Pancreas (tissue), 10 donors: ENCODE data around the gene KRT10. TPM values are rescaled to one million over a fixed set of nuclear protein-coding genes. Genes with fewer than 3 reads are reported as not detected.

Source experiments
- ATAC-seq, 4 donors: fragments of 200-7000 bp; cut with Tn5 transposase; one replicate each; pipeline versions ENCODE4 v1.8.0 to v1.9.1; 2020; ENCODE audit warnings: mild to moderate bottlenecking in 4 of 4, moderate library complexity in 4 of 4
- DNase-seq, 6 donors: peaks; one replicate each; pipeline ENCODE4 v3.0.0-alpha.2; 2020
- FAIRE-seq: peaks from 2 replicates; lab custom pipeline; 2012; peaks lifted over from hg19 to GRCh38; lab: Jason Lieb, UNC
- H3K27ac ChIP-seq, 4 donors: fragments of 200-600 bp; sonication (generic); 1 replicate in 3 of 4; 2 replicates in 1 of 4; pipeline versions ENCODE4 v1.5.0 to v1.8.0; 2020
- H3K27me3 ChIP-seq, 4 donors: fragments of 200-600 bp; one replicate each; pipeline ENCODE4 v1.8.0; 2021
- H3K36me3 ChIP-seq, 3 donors: fragments of 200-600 bp; sonication (generic) in 1 of 3; one replicate each; pipeline versions ENCODE4 v1.5.0 to v1.8.0; 2020 to 2021
- H3K4me1 ChIP-seq, 3 donors: fragments of 200-600 bp; one replicate each; pipeline ENCODE4 v1.8.0; 2021
- H3K4me3 ChIP-seq, 4 donors: fragments of 200-600 bp; sonication (generic) in 2 of 4; one replicate each; pipeline versions ENCODE4 v1.5.0 to v1.8.0; 2020 to 2021
- H3K9me3 ChIP-seq, 4 donors: fragments of 200-600 bp; one replicate each; pipeline ENCODE4 v1.8.0; 2021
- CTCF ChIP-seq, 4 donors: fragments of 200-600 bp; sonication (generic) in 3 of 4; IDR thresholded peaks; one replicate each; pipeline versions ENCODE4 v1.5.0 to v1.8.0; 2021; ENCODE audit warnings: antibody characterized with exemption in 4 of 4
- WGBS, 2 donors: extraction: QIAGEN DNeasy Blood & Tissue Kit; methylation state at CpG; one replicate each; pipeline ENCODE4 v1.1.7; 2013; 5-methylcytosine and 5-hydroxymethylcytosine counted together
- intact Hi-C, 3 donors: fragments of 100-400 bp; cut with DNase I; formaldehyde crosslinking; loops; one replicate each; pipeline versions ENCODE4 v1.11.1 to v1.14.2; 2022
- polyA plus RNA-seq, 2 donors: library from polyadenylated mRNA; stranded (reverse); fragments of 200-250 nt; gene quantifications; one replicate each; pipeline ENCODE4 v1.2.3, GENCODE V29; 2013
- total RNA-seq, 6 donors: library from RNA; stranded (reverse); fragmentation: NEBNext Ultra II Directional in 4 of 6; extraction: Animal tissue kit (Norgen Biotek cat#: 25700) in 4 of 6; gene quantifications; one replicate each; pipeline versions ENCODE4 v1.2.1 to v1.2.4, GENCODE V29; 2021 to 2023
- donor health status: healthy with polysubstance abuse.
- donor health status: DM: no; HTN: no; CAD: no; lungs with moderate emphysema.
- donor health status: DM: no; HTN: no; CAD: no.
- donor health status: control.
- donor health status: control.
- donor health status: Bipolar disorder and iron deficiency.
- donor health status: DM: yes; HTN: yes; CAD: no.
- donor health status: DM: no; HTN: no; CAD: no.
- donor health status: DM: no; HTN: no; CAD: no.
- donor health status: DM: yes; HTN: yes; CAD: no.

The KRT10 gene
- total and polyA plus RNA-seq, 8 donors: 13.9 to 31.0 (median 21.2) TPM

GRCh38 chr17:40777459-40777858, 45.0 kb downstream of the KRT10 start:
- Histone ChIP-seq H3K9me3 (no peaks in the 10 kb centered on the region), H3K36me3 (no peaks in the 10 kb centered on the region), H3K27ac (no peak overlapping the region), H3K27me3 (peaks cover 0 to 17% (median 0%) of the 10 kb centered on the region in 4 donors), H3K4me1 (no peaks in the 10 kb centered on the region), H3K4me3 (no peak overlapping the region)
- intact Hi-C loops: no loop called here
- 67 to 69% methylated on average over 7 of the region's 7 CpGs for WGBS, 2 donors
- ATAC-seq: no peak
- no peak for DNase-seq
- no peak for FAIRE-seq
- TF ChIP-seq CTCF (IDR thresholded peaks at IDR 0.05): no peak

- Histone ChIP-seq H3K4me1 (no peaks in the 10 kb centered on the region), H3K4me3 (no peak overlapping the region), H3K27ac (no peak overlapping the region), H3K36me3 (no peaks in the 10 kb centered on the region), H3K27me3 (peaks cover 0 to 17% (median 0%) of the 10 kb centered on the region in 4 donors), H3K9me3 (no peaks in the 10 kb centered on the region)
- intact Hi-C loops: no loop called here
- DNase-seq: no peak
- TF ChIP-seq CTCF (IDR thresholded peaks at IDR 0.05): no peak
- ATAC-seq: no peak
- FAIRE-seq: no peak
- 45 to 62% methylated on average over 4 of the region's 4 CpGs for WGBS, 2 donors
These were observed 46.5 kb downstream of the KRT10 start for GRCh38 chr17:40775945-40776344.

- DNase-seq (no peak), FAIRE-seq (no peak), ATAC-seq (no peak)
- H3K27ac ChIP-seq: no peak within 1 kb of the TSS
- TF ChIP-seq CTCF (IDR thresholded peaks at IDR 0.05): no peak
- no peaks in the 10 kb centered on the region for H3K36me3 ChIP-seq
- H3K27me3 ChIP-seq: no peaks in the 10 kb centered on the region
- no peak within 1 kb of the TSS for H3K4me3 ChIP-seq
- intact Hi-C loops: no loop called here
- no peaks in the 10 kb centered on the region for H3K4me1 ChIP-seq
- 60 to 83% methylated on average over 3 of the region's 3 CpGs for WGBS, 2 donors
- no peaks in the 10 kb centered on the region for H3K9me3 ChIP-seq
These were observed 50.3 kb downstream of the KRT10 start, which contains the start of gene KRT26 for GRCh38 chr17:40772101-40772500. KRT26 (minus strand) TSS chr17:40772201; CDS start chr17:40772113, 88 bp downstream.

Other genes with a start within 250 kb of the KRT10 start
- gene SMARCE1, start 174.8 kb downstream of the KRT10 start, total RNA-seq: 10 to 100 TPM; 21.7 to 48.5 (median 35.4) TPM
- gene SMARCE1, start 174.8 kb downstream of the KRT10 start, polyA plus RNA-seq: 10 to 100 TPM; 29.0 to 55.8 TPM
- gene KRT222, start 157.4 kb downstream of the KRT10 start, total RNA-seq: 1 to 10 TPM in 3 of 6 donors, under 1 TPM in 3; 0.28 to 2.7 (median 1.1) TPM
- 1 to 10 TPM; 1.4 to 4.9 TPM for gene KRT222, start 157.4 kb downstream of the KRT10 start, polyA plus RNA-seq
- gene KRT24, start 118.9 kb downstream of the KRT10 start, total RNA-seq: not detected
- gene KRT24, start 118.9 kb downstream of the KRT10 start, polyA plus RNA-seq: under 1 TPM in 1 of 2 donors, not detected in 1; 0.08 TPM
- not detected for gene KRT25, start 67.3 kb downstream of the KRT10 start, total RNA-seq
- gene KRT25, start 67.3 kb downstream of the KRT10 start, polyA plus RNA-seq: not detected
- gene KRT26, start 50.4 kb downstream of the KRT10 start, total RNA-seq: not detected
- gene KRT26, start 50.4 kb downstream of the KRT10 start, polyA plus RNA-seq: not detected
- not detected for gene KRT27, start 40.1 kb downstream of the KRT10 start, total RNA-seq
- gene KRT27, start 40.1 kb downstream of the KRT10 start, polyA plus RNA-seq: not detected
- gene KRT28, start 22.7 kb downstream of the KRT10 start, total RNA-seq: not detected
- gene KRT28, start 22.7 kb downstream of the KRT10 start, polyA plus RNA-seq: not detected
- not detected for gene KRT12, start 44.6 kb upstream of the KRT10 start, total RNA-seq
- gene KRT12, start 44.6 kb upstream of the KRT10 start, polyA plus RNA-seq: not detected
- gene KRT20, start 62.6 kb upstream of the KRT10 start, total RNA-seq: under 1 TPM in 1 of 6 donors, not detected in 5; 0.63 TPM
- gene KRT20, start 62.6 kb upstream of the KRT10 start, polyA plus RNA-seq: under 1 TPM in 1 of 2 donors, not detected in 1; 0.46 TPM
- gene KRT23, start 115.0 kb upstream of the KRT10 start, total RNA-seq: 10 to 100 TPM in 2 of 6 donors, 1 to 10 TPM in 1, under 1 TPM in 3; 0.78 to 17.7 (median 1.1) TPM
- 1 to 10 TPM in 1 of 2 donors, under 1 TPM in 1; 0.59 to 7.6 TPM for gene KRT23, start 115.0 kb upstream of the KRT10 start, polyA plus RNA-seq
- not detected for gene KRT39, start 144.3 kb upstream of the KRT10 start, total RNA-seq
- not detected for gene KRT39, start 144.3 kb upstream of the KRT10 start, polyA plus RNA-seq
- gene KRT40, start 161.7 kb upstream of the KRT10 start, total RNA-seq: under 1 TPM in 3 of 6 donors, not detected in 3; 0.09 to 0.24 (median 0.20) TPM
- gene KRT40, start 161.7 kb upstream of the KRT10 start, polyA plus RNA-seq: 1 to 10 TPM in 1 of 2 donors, under 1 TPM in 1; 0.61 to 1.0 TPM
- not detected for gene KRTAP3-3, start 171.6 kb upstream of the KRT10 start, total RNA-seq
- under 1 TPM in 1 of 2 donors, not detected in 1; 0.30 TPM for gene KRTAP3-3, start 171.6 kb upstream of the KRT10 start, polyA plus RNA-seq
- not detected for gene KRTAP3-2, start 177.3 kb upstream of the KRT10 start, total RNA-seq
- not detected for gene KRTAP3-2, start 177.3 kb upstream of the KRT10 start, polyA plus RNA-seq
- not detected for gene KRTAP3-1, start 186.5 kb upstream of the KRT10 start, total RNA-seq
- gene KRTAP3-1, start 186.5 kb upstream of the KRT10 start, polyA plus RNA-seq: under 1 TPM in 1 of 2 donors, not detected in 1; 0.19 TPM
- gene KRTAP1-5, start 204.6 kb upstream of the KRT10 start, total RNA-seq: not detected
- gene KRTAP1-5, start 204.6 kb upstream of the KRT10 start, polyA plus RNA-seq: not detected
- gene KRTAP1-4, start 207.6 kb upstream of the KRT10 start, total RNA-seq: not detected
- gene KRTAP1-4, start 207.6 kb upstream of the KRT10 start, polyA plus RNA-seq: not detected
- gene KRTAP1-3, start 212.3 kb upstream of the KRT10 start, total RNA-seq: not detected
- gene KRTAP1-3, start 212.3 kb upstream of the KRT10 start, polyA plus RNA-seq: not detected
- gene KRTAP1-1, start 218.8 kb upstream of the KRT10 start, total RNA-seq: under 1 TPM in 3 of 6 donors, not detected in 3; 0.16 to 0.46 (median 0.31) TPM
- gene KRTAP1-1, start 218.8 kb upstream of the KRT10 start, polyA plus RNA-seq: under 1 TPM in 1 of 2 donors, not detected in 1; 0.68 TPM
- not detected for gene KRTAP2-1, start 224.7 kb upstream of the KRT10 start, total RNA-seq
- not detected for gene KRTAP2-1, start 224.7 kb upstream of the KRT10 start, polyA plus RNA-seq
- not detected for gene KRTAP2-2, start 232.6 kb upstream of the KRT10 start, total RNA-seq
- gene KRTAP2-2, start 232.6 kb upstream of the KRT10 start, polyA plus RNA-seq: not detected
- not detected for gene KRTAP2-3, start 237.5 kb upstream of the KRT10 start, total RNA-seq
- gene KRTAP2-3, start 237.5 kb upstream of the KRT10 start, polyA plus RNA-seq: not detected
- not detected for gene KRTAP2-4, start 243.3 kb upstream of the KRT10 start, total RNA-seq
- gene KRTAP2-4, start 243.3 kb upstream of the KRT10 start, polyA plus RNA-seq: not detected